GM23248 (cell line): ENCODE results near the gene CST8. TPM values are rescaled to one million over a fixed set of nuclear protein-coding genes. Genes with fewer than 3 reads are reported as not detected.

ENCODE experiments used
- DNase-seq: peaks from one replicate; pipeline ENCODE4 v3.0.0-alpha.2; 2015
- H2AFZ ChIP-seq: fragments of 200-600 bp; sonication (generic); 2 replicates; pipeline ENCODE4 v1.6.1; 2016; ENCODE audit warnings: antibody characterized with exemption
- H3F3A ChIP-seq: fragments of 200-600 bp; sonication (generic); 2 replicates; pipeline ENCODE4 v1.6.1; 2016; ENCODE audit warnings: mild to moderate bottlenecking, antibody characterized with exemption, mixed run types; ENCODE audit not compliant: insufficient read depth
- H3K27ac ChIP-seq: fragments of 200-600 bp; sonication (generic); 2 replicates; pipeline ENCODE4 v1.5.1; 2016; ENCODE audit warnings: mild to moderate bottlenecking
- H3K27me3 ChIP-seq: fragments of 200-600 bp; sonication (generic); replicated peaks from 2 replicates; pipeline ENCODE4 v1.6.1; 2016; ENCODE audit warnings: mild to moderate bottlenecking; ENCODE audit not compliant: insufficient read depth
- H3K36me3 ChIP-seq: fragments of 200-600 bp; sonication (generic); 2 replicates; pipeline ENCODE4 v1.6.1; 2016; ENCODE audit warnings: low read depth, mild to moderate bottlenecking
- H3K4me1 ChIP-seq: fragments of 200-600 bp; sonication (generic); 2 replicates; pipeline ENCODE4 v1.6.1; 2016; ENCODE audit warnings: mild to moderate bottlenecking; ENCODE audit not compliant: insufficient read depth
- H3K4me2 ChIP-seq: fragments of 200-600 bp; sonication (generic); one replicate; pipeline ENCODE4 v1.6.1; 2016; ENCODE audit warnings: mild to moderate bottlenecking; ENCODE audit not compliant: unreplicated experiment
- H3K4me3 ChIP-seq: fragments of 200-600 bp; sonication (generic); 2 replicates; pipeline ENCODE4 v1.5.1; 2016; ENCODE audit warnings: mild to moderate bottlenecking
- H3K79me2 ChIP-seq: fragments of 200-600 bp; sonication (generic); 2 replicates; pipeline ENCODE4 v1.6.1; 2016; ENCODE audit warnings: mild to moderate bottlenecking; ENCODE audit not compliant: insufficient read depth
- H3K9ac ChIP-seq: fragments of 200-600 bp; sonication (generic); 2 replicates; pipeline ENCODE4 v1.6.1; 2016; ENCODE audit warnings: mild to moderate bottlenecking
- H3K9me2 ChIP-seq: fragments of 200-600 bp; sonication (generic); 2 replicates; pipeline ENCODE4 v1.6.1; 2016; ENCODE audit warnings: mixed run types, mild to moderate bottlenecking, moderate library complexity; ENCODE audit not compliant: insufficient read depth
- H3K9me3 ChIP-seq: fragments of 200-600 bp; sonication (generic); one replicate; pipeline ENCODE4 v1.6.1; 2017; ENCODE audit warnings: low read depth
- H4K20me1 ChIP-seq: fragments of 200-600 bp; sonication (generic); 2 replicates; pipeline ENCODE4 v1.6.0; 2016; ENCODE audit not compliant: insufficient read depth
- EZH2 ChIP-seq: fragments of 200-600 bp; sonication (generic); IDR thresholded peaks from 2 replicates; pipeline ENCODE4 v1.6.1; 2018; ENCODE audit warnings: antibody characterized with exemption, mild to moderate bottlenecking; ENCODE audit not compliant: insufficient read depth, poor library complexity, severe bottlenecking
- EZH2phosphoT487 ChIP-seq: fragments of 200-600 bp; sonication (generic); IDR thresholded peaks from 2 replicates; pipeline ENCODE4 v1.6.1; 2018; ENCODE audit warnings: antibody characterized with exemption, moderate library complexity, mild to moderate bottlenecking, low read depth; ENCODE audit not compliant: insufficient read depth
- WGBS, 2 experiments: methylation state at CpG; one replicate each; pipeline ENCODE4 v1.1.6; 2015 to 2017; ENCODE audit warnings: low lambda C conversion rate in 2 of 2, low coverage in 1 of 2; ENCODE audit errors: missing lambda C conversion rate in 2 of 2; 5-methylcytosine and 5-hydroxymethylcytosine counted together
- in situ Hi-C: fragments of 300-500 bp; cut with MboI; formaldehyde crosslinking; loops from 2 replicates; pipeline ENCODE4 v1.15.0; 2020
- polyA plus RNA-seq: library from polyadenylated mRNA; unstranded; fragments of >200 nt; fragmentation: Nextera tagmentation; extraction: Ambion mirVana; gene quantifications from 2 replicates; pipeline ENCODE4 v1.2.1, GENCODE V29; 2016
- total RNA-seq: library from RNA; depleted of rRNA; stranded (reverse); fragments of >200 nt; shearing (Covaris generic); gene quantifications from 2 replicates; pipeline ENCODE4 v1.2.3, GENCODE V29; 2014

CST8 gene
- total and polyA plus RNA-seq, 2 experiments from 2014 or later = not detected

GRCh38 chr20:23445596-23446217 is 45.2 kb upstream of the CST8 start:
- H3F3A ChIP-seq = peaks cover 5% of the 10 kb centered on the region; the same call in 1 of the 2 replicates
- H3K4me1 ChIP-seq = peaks cover 12% of the 10 kb centered on the region
- no peak overlapping the region for H3K4me3 ChIP-seq
- no peaks in the 10 kb centered on the region for H3K9me2 ChIP-seq
- H3K27ac ChIP-seq = 0 out of 2 replicates have a peak overlapping the region, but pooled peaks have one; percentile 20
- WGBS, 2 experiments = 26 to 35% methylated on average over 6 to 7 of the region's 7 CpGs
- H3K9ac ChIP-seq = no peak overlapping the region
- H3K27me3 ChIP-seq = no peaks in the 10 kb centered on the region
- no peaks in the 10 kb centered on the region for H3K79me2 ChIP-seq
- no peaks in the 10 kb centered on the region for H3K36me3 ChIP-seq
- in situ Hi-C loops = loop anchor here (10.0 kb wide), 1 partner anchor 169 kb away; no protein-coding TSS in a partner anchor
- peak overlapping the region; percentile 12 for H3K4me2 ChIP-seq
- no peak overlapping the region for H2AFZ ChIP-seq
- H3K9me3 ChIP-seq = no peaks in the 10 kb centered on the region
- TF ChIP-seq EZH2phosphoT487 = no peak
- H4K20me1 ChIP-seq = no peaks in the 10 kb centered on the region
- DNase-seq = peak; percentile 90

- H3K27ac ChIP-seq = no peak overlapping the region
- in situ Hi-C loops = loop anchor here (10.0 kb wide), 1 partner anchor 168 kb away; no protein-coding TSS in a partner anchor
- DNase-seq = peak; percentile 40
- TF ChIP-seq EZH2phosphoT487 (no peak), EZH2 (no peak)
- no peaks in the 10 kb centered on the region for H4K20me1 ChIP-seq
- H3K27me3 ChIP-seq = no peaks in the 10 kb centered on the region
- no peak overlapping the region for H3K9ac ChIP-seq
- H3K4me2 ChIP-seq = no peak overlapping the region
- no peaks in the 10 kb centered on the region for H3K36me3 ChIP-seq
- H2AFZ ChIP-seq = no peak overlapping the region
- H3K4me3 ChIP-seq = no peak overlapping the region
- no peaks in the 10 kb centered on the region for H3K9me3 ChIP-seq
- H3K79me2 ChIP-seq = no peaks in the 10 kb centered on the region
- 80 to 81% methylated on average over 8 of the region's 8 CpGs for WGBS, 2 experiments
- no peaks in the 10 kb centered on the region for H3K9me2 ChIP-seq
- peaks cover 12% of the 10 kb centered on the region for H3K4me1 ChIP-seq
- H3F3A ChIP-seq = peaks cover 5% of the 10 kb centered on the region; the same call in 1 of the 2 replicates
These were observed 44.4 kb upstream of the CST8 start for GRCh38 chr20:23446505-23446904.

DNA sequence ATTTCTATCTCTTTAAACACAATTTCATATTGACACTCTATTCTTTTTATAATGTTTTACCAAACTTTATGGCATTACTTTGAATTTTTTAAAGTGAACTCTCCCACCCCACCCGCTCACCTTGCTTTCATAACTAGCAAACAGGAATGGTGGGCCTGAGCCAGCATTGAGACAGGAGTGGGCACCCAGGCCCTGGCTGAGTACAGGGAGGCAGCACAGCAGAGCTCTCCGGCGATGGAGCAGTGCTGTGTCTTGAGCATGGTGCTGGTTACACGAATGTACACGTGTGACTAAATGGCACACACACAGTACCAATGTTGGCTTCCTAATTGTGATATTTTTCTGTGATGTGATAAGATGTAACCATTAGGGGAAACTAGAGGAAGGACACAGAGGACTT is 42.8 kb upstream of the CST8 start:
- no peaks in the 10 kb centered on the region; the same call in 1 of the 2 replicates for H3K27me3 ChIP-seq
- WGBS, 2 experiments = 66 to 68% methylated on average over 5 of the region's 5 CpGs

DNA sequence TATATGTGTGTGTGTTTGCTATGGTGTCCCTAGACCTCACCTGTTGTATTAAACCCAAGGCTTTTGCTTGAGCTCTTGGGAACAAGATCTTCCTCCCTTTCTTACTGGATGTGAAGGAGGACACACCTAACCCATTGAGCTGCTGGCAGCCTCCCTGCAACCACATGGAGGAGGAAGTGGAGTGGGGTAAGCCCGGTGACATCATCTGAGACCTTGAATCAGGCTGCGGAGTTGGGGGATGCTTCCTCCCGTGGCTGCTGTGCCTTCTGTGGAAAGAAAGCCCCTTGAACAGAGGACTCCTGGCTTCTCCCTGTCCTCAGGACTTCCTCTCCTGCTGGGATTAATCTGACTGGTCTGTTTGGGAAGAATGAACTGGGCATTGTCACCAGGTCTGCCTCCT is 41.5 kb upstream of the CST8 start:
- Histone ChIP-seq H3K27me3 (no peaks in the 10 kb centered on the region; the same call in 1 of the 2 replicates), H3K9me3 (no peaks in the 10 kb centered on the region), H3K36me3 (no peaks in the 10 kb centered on the region), H4K20me1 (no peaks in the 10 kb centered on the region), H3K4me3 (no peak overlapping the region), H3K9ac (no peak overlapping the region), H2AFZ (no peak overlapping the region), H3K9me2 (no peaks in the 10 kb centered on the region), H3F3A (peaks cover 5% of the 10 kb centered on the region; the same call in 1 of the 2 replicates), H3K79me2 (no peaks in the 10 kb centered on the region), H3K4me1 (peaks cover 12% of the 10 kb centered on the region), H3K27ac (no peak overlapping the region), H3K4me2 (no peak overlapping the region)
- in situ Hi-C loops = loop anchor here (10.0 kb wide), 1 partner anchor 165 kb away; no protein-coding TSS in a partner anchor
- no peak for TF ChIP-seq EZH2
- no peak for TF ChIP-seq EZH2phosphoT487
- 65 to 69% methylated on average over 3 of the region's 3 CpGs for WGBS, 2 experiments
- DNase-seq = no peak

More for the DNA sequence above, 42.8 kb upstream of the CST8 start:
- Histone ChIP-seq H3K9ac (no peak overlapping the region), H2AFZ (no peak overlapping the region), H3K36me3 (no peaks in the 10 kb centered on the region), H3K4me1 (peaks cover 12% of the 10 kb centered on the region), H3K27ac (no peak overlapping the region), H3F3A (peaks cover 5% of the 10 kb centered on the region; the same call in 1 of the 2 replicates), H3K9me3 (no peaks in the 10 kb centered on the region), H3K9me2 (no peaks in the 10 kb centered on the region), H3K79me2 (no peaks in the 10 kb centered on the region), H3K4me2 (no peak overlapping the region), H4K20me1 (no peaks in the 10 kb centered on the region), H3K4me3 (no peak overlapping the region)
- TF ChIP-seq EZH2 (no peak), EZH2phosphoT487 (no peak)
- in situ Hi-C loops = loop anchor here (10.0 kb wide), 1 partner anchor 167 kb away; no protein-coding TSS in a partner anchor
- no peak for DNase-seq
